Kidney glomerular epithelial cell (primary cell): ENCODE data around the gene RYR3.

Source experiments
- DNase-seq: peaks from one replicate; lab custom pipeline; 2025; lab: John Stamatoyannopoulos, UW

The RYR3 gene

DNA sequence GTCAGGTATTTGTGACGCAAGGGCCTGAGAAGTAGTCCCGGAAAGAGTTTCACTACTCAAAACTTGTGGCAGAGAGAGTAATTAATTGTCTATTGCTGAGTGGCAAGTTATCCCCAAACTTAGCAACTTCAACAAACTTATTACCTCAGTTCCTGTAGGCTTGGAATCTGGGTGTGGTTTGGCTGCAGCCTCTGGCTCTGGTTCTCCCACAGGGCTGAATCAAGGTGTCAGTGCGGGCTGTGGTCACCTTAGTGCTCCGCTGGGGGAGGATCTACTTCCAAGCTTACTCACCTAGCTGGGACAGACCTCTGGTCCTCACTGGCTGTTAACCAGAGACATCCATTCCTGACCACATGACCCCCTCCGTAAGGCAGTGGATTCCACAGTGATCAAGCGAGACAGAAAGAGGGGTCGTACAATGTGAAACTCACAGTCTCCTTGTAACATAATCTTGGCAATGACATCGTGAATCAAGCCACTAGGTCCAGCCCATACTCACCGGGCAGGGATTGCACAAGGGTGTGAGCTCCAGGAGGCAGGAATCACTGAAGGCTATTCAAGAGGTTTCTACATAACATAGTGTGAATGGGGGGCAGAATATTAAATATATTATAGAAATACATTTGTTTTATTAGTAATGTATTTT lies 138.3 kb downstream of the RYR3 start:
- DNase-seq: peak; percentile 49

DNA sequence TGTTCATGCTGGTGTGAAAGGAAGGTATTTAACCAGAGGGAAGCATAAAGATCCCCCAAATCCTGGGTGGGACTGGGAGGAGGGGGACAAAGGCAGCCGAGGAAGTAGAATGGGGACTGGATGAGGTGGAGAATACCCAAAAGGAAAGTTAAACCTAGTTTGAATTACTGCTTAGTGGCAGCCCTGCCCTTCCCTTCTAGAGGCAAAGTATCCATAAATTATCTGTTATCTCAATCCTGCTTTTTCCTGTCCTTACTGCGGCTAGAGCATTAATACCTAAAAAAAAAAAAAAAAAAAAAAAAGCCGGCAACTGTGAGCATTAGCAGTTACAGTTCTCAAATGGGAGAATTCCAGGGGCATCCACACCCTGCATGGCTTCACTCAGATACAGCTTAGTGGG lies 139.0 kb downstream of the RYR3 start:
- DNase-seq: no peak

DNA sequence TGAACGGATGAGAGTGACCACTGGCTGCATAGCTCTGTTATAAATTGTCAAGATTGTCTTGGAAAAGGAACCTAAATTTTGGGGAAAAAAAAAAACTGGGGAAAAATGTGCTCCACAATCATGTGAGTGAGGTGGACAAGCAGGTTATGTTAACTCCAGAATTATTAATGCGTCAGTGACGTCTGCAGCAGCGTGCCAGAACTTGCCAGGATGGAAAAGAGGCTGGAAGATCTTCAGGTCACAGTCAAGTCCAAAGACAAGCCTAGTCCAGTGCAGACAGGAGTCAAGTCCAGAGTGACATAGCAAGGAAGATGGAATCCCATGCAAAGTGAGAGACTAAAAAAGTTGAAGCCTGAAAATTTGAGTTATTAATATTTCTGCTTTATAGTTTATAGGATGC lies 140.6 kb downstream of the RYR3 start:
- no peak for DNase-seq

DNA sequence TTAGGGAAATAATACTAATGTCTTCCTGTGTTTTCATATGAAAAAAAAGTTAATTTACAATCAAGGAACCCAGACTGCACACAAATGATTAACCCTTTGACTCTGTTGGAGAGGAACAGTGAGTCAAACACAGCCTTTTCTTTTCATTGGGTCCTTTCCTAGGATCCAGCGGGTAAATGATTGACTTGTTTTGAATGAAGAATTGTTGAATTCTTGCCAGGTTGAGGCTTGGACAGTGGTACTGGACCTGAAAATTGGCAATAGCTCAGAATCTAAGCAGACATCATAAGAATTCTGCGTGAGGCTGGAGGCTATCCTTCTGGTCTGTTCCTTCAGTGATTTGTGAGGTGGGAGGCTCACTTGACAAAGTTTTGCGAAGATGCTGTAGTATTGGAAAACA lies 143.0 kb downstream of the RYR3 start:
- DNase-seq: peak; percentile 96

GRCh38 chr15:33454346-33454745 lies 143.6 kb downstream of the RYR3 start:
- peak; percentile 78 for DNase-seq

- DNase-seq: peak; percentile 6
Observed at GRCh38 chr15:33454996-33455395, 144.2 kb downstream of the RYR3 start.

GRCh38 chr15:33458421-33458820 lies 147.7 kb downstream of the RYR3 start:
- peak; percentile 71 for DNase-seq

GRCh38 chr15:33460166-33460805 lies 149.5 kb downstream of the RYR3 start:
- no peak for DNase-seq

- peak; percentile 14 for DNase-seq
Observed at GRCh38 chr15:33461671-33462070, 150.9 kb downstream of the RYR3 start.

DNA sequence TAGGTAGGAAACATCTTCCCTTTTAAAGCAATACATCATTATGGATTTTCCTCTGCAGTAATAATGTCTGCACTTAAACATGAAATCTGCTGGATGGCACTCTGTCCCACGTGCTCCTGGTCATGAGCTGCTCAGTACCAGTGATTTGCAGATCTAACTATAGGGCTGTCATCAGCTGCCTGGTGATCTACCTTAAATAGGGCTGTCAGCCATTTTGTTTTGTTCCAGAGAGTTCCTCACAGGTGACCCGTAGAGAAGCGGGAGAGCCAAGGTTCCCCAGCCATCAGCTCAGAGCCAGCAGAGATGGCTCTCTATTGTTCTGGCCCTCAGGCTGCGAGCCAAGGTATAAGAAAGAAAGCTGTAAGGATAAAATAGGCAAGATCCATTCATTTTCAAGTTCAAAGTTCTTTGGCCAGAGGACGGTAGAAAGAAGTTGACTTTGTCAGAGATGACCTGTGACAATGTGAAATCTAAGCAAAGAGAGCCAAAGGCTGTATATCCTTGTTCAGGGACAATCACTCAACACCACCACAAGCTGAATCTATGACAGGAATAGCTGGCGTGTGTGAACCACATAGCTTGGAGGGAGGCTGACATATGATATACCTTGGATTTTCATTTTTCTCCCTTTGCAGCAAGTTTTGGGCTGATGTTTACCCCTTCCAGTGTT lies 156.5 kb downstream of the RYR3 start:
- no peak for DNase-seq

DNA sequence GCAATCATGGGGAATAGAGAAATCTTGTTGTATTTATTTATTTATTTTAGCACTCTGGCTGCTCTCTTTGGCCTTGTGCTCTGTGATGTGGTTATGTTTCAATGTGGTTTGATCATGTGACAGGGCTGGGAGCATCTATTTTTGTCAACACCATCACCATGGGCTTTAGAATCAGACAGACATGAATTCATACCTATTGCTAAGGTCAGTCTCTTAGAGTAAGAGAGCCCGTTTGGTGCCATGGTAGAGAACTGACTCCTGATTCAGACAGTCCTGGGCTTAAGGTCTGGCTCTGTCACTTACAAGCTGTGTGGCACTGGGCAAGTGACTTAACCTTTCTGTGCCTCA lies 157.0 kb downstream of the RYR3 start:
- DNase-seq: no peak

- DNase-seq: no peak
Observed at GRCh38 chr15:33468740-33469139, 158.0 kb downstream of the RYR3 start.

DNA sequence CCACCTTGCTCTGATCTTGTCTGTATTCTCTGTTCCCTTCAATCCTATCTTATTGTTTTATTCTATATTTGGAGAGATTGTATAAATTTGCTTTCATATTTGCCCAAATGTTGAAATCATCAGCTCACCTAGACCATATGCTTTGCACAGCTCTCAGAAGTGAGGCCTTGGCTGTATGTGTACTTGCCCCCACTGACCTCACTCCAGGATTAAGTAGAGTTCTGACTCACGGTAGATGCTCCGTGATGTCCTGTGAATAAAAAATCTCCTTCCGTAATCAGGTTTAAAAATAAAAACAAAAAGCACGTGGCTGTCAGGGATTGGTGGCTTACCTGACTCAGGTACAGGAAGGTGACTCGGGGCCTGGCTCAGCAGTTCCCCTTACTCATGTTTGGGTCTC lies 162.2 kb downstream of the RYR3 start:
- no peak for DNase-seq

GRCh38 chr15:33473714-33474113 lies 162.9 kb downstream of the RYR3 start:
- no peak for DNase-seq

GRCh38 chr15:33476076-33476475 lies 165.3 kb downstream of the RYR3 start:
- no peak for DNase-seq

- no peak for DNase-seq
Observed at GRCh38 chr15:33476908-33477307, 166.1 kb downstream of the RYR3 start.

- DNase-seq: no peak
Observed at GRCh38 chr15:33489335-33489734, 178.6 kb downstream of the RYR3 start.

GRCh38 chr15:33490703-33491102 lies 179.9 kb downstream of the RYR3 start:
- DNase-seq: no peak

DNA sequence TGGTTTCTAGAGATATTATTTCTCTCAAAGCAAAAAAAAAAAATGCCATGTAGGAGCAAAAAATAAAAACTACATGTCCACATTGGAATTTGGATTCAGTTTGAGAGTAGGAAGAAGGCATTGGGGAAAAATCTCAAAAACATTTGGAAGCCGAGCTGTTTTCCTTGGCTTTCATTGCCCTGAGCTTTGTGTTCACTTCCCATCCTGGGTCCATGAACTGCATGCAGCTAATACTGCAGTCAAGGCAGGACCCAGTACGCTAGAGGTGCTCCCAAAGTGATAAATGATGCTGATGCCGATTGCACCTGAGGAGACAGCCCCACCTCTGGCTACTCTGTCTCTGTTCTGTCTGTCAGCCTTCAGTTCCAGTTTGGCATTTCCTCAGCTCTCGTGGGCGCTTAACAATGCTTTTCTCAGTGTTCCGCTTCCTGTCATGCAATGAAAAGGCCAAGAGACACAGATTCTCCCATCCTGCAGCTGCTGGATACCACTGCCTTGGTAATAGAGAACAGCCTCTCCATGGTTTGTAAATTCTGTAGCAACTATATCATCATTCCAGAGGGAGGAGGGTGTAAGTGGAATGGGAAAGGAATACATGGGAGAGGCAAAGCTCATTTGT lies 181.8 kb downstream of the RYR3 start:
- no peak for DNase-seq

DNA sequence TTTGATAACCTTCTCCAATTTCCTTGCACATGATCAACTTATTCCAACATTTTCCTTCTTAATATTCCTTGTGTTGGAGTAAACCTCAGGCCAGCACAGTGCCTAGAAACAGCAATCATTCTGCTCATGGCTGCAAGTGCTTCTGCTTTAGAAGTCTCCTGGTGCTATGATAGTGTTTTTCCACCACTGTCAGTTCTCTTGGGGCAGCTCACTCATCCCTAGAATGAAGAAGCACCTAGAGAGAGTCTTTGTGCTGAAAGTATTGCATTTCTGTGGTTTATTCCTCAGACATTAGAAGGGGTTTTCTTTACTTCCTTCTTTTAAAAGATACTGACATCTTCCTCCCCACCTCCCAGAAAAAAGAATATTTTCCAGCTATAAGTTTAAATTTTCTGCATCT lies 183.5 kb downstream of the RYR3 start:
- DNase-seq: no peak

- no peak for DNase-seq
Observed at GRCh38 chr15:33500432-33501195, 189.8 kb downstream of the RYR3 start.

DNA sequence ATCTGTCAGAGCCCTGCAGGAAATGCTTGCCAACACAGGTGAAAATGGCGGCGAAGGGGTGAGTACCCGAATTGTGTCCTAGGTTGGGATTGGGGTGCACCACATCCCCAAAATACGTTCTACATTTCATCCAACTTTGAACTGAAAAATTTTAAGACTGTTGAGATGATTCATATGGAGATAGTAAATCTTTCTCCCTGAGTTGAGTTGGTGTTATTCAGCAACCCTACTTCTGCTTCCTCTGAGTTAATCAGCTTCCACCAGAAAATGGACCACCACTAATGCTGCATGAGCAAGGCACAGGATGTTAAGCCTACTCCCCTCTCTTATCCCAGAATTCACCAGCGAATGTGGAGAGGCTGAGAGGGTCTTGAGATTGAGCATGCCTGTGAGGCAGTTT lies 192.9 kb downstream of the RYR3 start:
- DNase-seq: no peak
